Spinal cord (tissue), 10 donors: ENCODE results near the gene NFIA. TPM values are rescaled to one million over a fixed set of nuclear protein-coding genes. Genes with fewer than 3 reads are reported as not detected.
A peak's percentile ranks its signal among the peaks of the same experiment; 100 is the strongest.

Experiments
- DNase-seq, 6 donors: peaks; one replicate each; pipeline versions ENCODE4 v3.0.0 to v3.0.0-alpha.2; 2013 to 2015; ENCODE audit warnings: low spot score in 6 of 6, low read depth in 4 of 6
- H3K27ac ChIP-seq: one replicate; pipeline ENCODE4 v1.5.1; 2013; ENCODE audit warnings: low read depth, low read length, control low read depth
- H3K27me3 ChIP-seq: one replicate; pipeline ENCODE4 v1.6.1; 2013; ENCODE audit warnings: low read length; ENCODE audit not compliant: control insufficient read depth, insufficient read depth
- H3K36me3 ChIP-seq: one replicate; pipeline ENCODE4 v1.6.1; 2013; ENCODE audit warnings: low read length; ENCODE audit not compliant: control insufficient read depth, insufficient read depth
- H3K4me1 ChIP-seq: one replicate; pipeline ENCODE4 v1.6.1; 2013; ENCODE audit warnings: low read length; ENCODE audit not compliant: control insufficient read depth, insufficient read depth
- H3K4me3 ChIP-seq: one replicate; pipeline ENCODE4 v1.5.1; 2013; ENCODE audit warnings: low read depth, low read length, control low read depth
- H3K9me3 ChIP-seq: one replicate; pipeline ENCODE4 v1.6.1; 2013; ENCODE audit warnings: low read length; ENCODE audit not compliant: control insufficient read depth, insufficient read depth
- WGBS: methylation state at CpG from one replicate; pipeline ENCODE4 v1.1.5; 2013; ENCODE audit warnings: missing lambda C conversion rate; ENCODE audit not compliant: insufficient coverage; 5-methylcytosine and 5-hydroxymethylcytosine counted together
- polyA plus RNA-seq, 2 donors: library from polyadenylated mRNA; unstranded; fragments of 120-200 nt; gene quantifications; one replicate each; pipeline ENCODE4 v1.2.1, GENCODE V29; 2013; ENCODE audit not compliant: insufficient read length in 2 of 2
- total RNA-seq, 2 donors: library from RNA; depleted of rRNA in 1 of 2; stranded (reverse); fragments of 120-200 nt in 1 of 2; fragments of >200 nt in 1 of 2; gene quantifications; one replicate each; pipeline versions ENCODE4 v1.2.3 to v1.2.4, GENCODE V29; 2013 to 2014
- donor health status: healthy.

NFIA gene
- total and polyA plus RNA-seq, 4 donors = 36.1 to 77.2 (median 62.5) TPM

DNA sequence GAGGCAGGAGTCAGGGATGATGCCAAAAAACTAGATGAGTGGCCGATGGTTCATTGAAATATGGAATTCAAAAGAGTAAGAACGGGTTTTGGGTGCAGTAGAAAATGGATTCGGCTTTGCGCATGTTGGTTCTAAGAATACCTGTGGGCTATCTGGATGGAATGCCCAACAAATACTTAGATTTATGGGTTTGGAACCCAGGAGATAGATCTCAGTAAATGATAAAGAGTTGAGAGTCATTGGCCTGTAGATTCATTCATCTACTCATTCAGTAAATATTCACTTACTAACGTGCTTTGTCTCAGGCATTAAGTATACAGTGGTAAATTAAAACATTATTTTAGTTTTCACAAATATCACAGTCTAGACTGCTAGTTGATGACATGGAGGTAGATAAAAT lies 247.7 kb downstream of the NFIA start:
- Histone ChIP-seq H3K4me1 (peaks cover 5% of the 10 kb centered on the region), H3K27me3 (no peaks in the 10 kb centered on the region), H3K36me3 (no peaks in the 10 kb centered on the region), H3K27ac (no peak overlapping the region), H3K4me3 (no peak overlapping the region), H3K9me3 (no peaks in the 10 kb centered on the region)
- no peak for DNase-seq
- 97% methylated on average over 4 of the region's 5 CpGs for WGBS

GRCh38 chr1:61330571-61330970 lies 248.2 kb downstream of the NFIA start:
- DNase-seq = no peak
- Histone ChIP-seq H3K27me3 (no peaks in the 10 kb centered on the region), H3K9me3 (no peaks in the 10 kb centered on the region), H3K4me1 (peaks cover 11% of the 10 kb centered on the region), H3K27ac (no peak overlapping the region), H3K36me3 (no peaks in the 10 kb centered on the region), H3K4me3 (no peak overlapping the region)
- no CpG with 5 or more reads among the region's 2 CpGs for WGBS

DNA sequence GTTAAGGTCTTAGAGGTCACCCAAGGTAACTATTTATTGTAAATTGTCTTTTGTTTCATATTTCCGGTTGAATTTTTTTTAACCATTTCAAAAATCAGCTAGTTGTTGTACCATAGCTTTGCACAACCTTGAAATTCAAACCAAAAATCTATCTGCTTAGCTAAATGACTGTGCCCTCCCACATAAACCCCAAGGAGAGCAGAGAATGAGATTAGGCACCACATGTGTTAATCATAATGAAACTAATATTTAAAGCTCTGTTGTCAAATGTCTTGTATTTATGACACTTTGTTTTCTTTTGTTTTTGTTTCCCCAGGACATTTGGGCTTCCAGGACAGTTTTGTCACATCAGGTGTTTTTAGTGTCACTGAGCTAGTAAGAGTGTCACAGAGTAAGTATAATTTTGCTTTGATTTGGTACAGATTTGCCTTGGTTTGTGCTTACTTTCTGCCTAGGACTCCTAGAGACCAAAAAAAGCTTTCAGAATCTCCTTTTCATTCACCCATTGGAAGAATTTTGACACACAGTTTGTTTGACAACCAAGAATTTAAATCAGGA lies 249.9 kb downstream of the NFIA start:
- Histone ChIP-seq H3K27me3 (no peaks in the 10 kb centered on the region), H3K27ac (no peak overlapping the region), H3K9me3 (no peaks in the 10 kb centered on the region), H3K4me1 (peaks cover 12% of the 10 kb centered on the region), H3K4me3 (no peak overlapping the region), H3K36me3 (no peaks in the 10 kb centered on the region)
- no CpG with 5 or more reads among the region's 1 CpG for WGBS
- no peak for DNase-seq

GRCh38 chr1:61332796-61333195 lies 250.4 kb downstream of the NFIA start:
- no peak overlapping the region for H3K27ac ChIP-seq
- H3K4me1 ChIP-seq = peaks cover 13% of the 10 kb centered on the region
- H3K27me3 ChIP-seq = no peaks in the 10 kb centered on the region
- no peak for DNase-seq
- H3K36me3 ChIP-seq = no peaks in the 10 kb centered on the region
- WGBS = no CpG with 5 or more reads among the region's 1 CpG
- H3K9me3 ChIP-seq = no peaks in the 10 kb centered on the region
- no peak overlapping the region for H3K4me3 ChIP-seq

GRCh38 chr1:61334718-61335589 lies 252.6 kb downstream of the NFIA start:
- Histone ChIP-seq H3K27me3 (no peaks in the 10 kb centered on the region), H3K4me3 (no peak overlapping the region), H3K36me3 (no peaks in the 10 kb centered on the region), H3K27ac (peak overlapping the region; percentile 50), H3K4me1 (peaks cover 18% of the 10 kb centered on the region), H3K9me3 (no peaks in the 10 kb centered on the region)
- DNase-seq = peak in 3 of 6 donors; percentile 40 to 85 (median 81)
- 42% methylated on average over 8 of the region's 14 CpGs for WGBS

DNA sequence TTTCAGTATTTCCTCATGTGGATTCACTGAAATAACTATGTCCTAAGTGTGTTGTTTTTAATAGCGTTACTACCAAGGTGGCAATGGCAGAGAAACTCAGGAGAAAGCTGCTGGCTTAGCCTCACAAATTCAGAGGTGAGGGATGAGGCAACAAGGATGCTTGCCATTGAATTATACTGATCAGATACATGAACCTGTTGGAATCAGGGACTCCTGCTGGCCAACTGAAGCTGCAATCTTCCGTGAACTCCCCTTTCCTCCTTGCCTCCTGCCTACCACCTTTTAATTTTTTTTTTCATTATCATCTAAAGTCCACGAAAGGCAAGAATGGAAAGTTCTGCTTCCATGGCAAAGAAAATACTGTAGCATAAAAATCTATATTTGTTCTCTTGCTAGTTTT lies 254.7 kb downstream of the NFIA start:
- WGBS = 50% methylated on average over 2 of the region's 3 CpGs
- Histone ChIP-seq H3K4me3 (no peak overlapping the region), H3K27ac (peak overlapping the region; percentile 91), H3K4me1 (peaks cover 23% of the 10 kb centered on the region), H3K36me3 (no peaks in the 10 kb centered on the region), H3K9me3 (no peaks in the 10 kb centered on the region), H3K27me3 (no peaks in the 10 kb centered on the region)
- no peak for DNase-seq

DNA sequence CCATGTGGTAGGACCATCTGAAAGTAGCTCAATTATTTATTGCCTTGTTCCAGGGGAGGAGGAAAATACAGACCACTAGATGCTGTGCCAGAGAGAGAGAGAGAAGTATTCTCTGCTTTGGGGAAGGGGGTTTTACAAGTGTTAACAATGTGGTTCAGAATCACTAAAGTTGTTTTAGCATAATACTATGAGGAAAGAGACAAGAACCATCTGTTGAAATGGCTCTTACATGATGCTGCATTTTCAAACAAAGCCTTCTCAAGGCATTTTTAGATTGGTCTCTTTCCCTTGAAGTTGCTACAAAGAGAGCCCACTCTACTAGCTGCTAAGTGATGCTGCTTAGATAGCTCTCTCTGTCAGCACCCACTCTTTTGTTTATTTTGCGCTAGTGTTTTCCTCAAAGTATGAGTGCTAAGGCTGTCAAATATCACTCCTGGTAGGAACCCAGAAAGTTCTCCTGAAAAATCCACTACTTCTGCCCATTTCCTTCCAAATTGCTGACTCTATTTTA lies 255.1 kb downstream of the NFIA start:
- peak in 1 of 6 donors; percentile 72 for DNase-seq
- Histone ChIP-seq H3K36me3 (no peaks in the 10 kb centered on the region), H3K9me3 (no peaks in the 10 kb centered on the region), H3K27me3 (no peaks in the 10 kb centered on the region), H3K4me1 (peaks cover 23% of the 10 kb centered on the region), H3K4me3 (peak overlapping the region; percentile 14), H3K27ac (peak overlapping the region; percentile 91)
- no CpG with 5 or more reads among the region's 1 CpG for WGBS

- WGBS = 9% methylated on average over 9 of the region's 13 CpGs
- H3K27me3 ChIP-seq = no peaks in the 10 kb centered on the region
- peak overlapping the region; percentile 17 for H3K4me3 ChIP-seq
- H3K9me3 ChIP-seq = no peaks in the 10 kb centered on the region
- peaks cover 23% of the 10 kb centered on the region for H3K4me1 ChIP-seq
- DNase-seq = peak in 5 of 6 donors; percentile 62 to 94 (median 75)
- no peaks in the 10 kb centered on the region for H3K36me3 ChIP-seq
- peak overlapping the region; percentile 91 for H3K27ac ChIP-seq
Observed at GRCh38 chr1:61337981-61338848, 255.9 kb downstream of the NFIA start.

DNA sequence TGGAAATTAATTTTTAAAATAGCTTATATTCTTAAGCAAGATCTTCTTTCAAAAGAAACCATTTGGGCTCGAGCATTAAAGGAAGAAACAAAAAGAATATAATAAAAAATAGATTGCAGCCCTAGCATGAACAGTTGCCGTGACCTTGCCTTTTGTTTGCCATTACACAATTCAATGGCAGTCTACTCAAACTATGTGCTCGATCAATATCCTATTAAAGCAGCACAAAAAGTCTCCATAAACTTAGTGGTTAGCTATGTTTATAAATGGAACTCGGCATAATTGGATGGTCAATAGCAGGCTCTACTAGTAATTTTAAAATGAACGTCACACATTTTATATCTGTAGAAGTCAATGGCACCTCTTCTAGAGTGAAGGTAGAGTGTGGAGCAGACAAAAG lies 256.5 kb downstream of the NFIA start:
- Histone ChIP-seq H3K27ac (peak overlapping the region; percentile 91), H3K4me1 (peaks cover 23% of the 10 kb centered on the region)

More for the DNA sequence above, 256.5 kb downstream of the NFIA start:
- Histone ChIP-seq H3K36me3 (no peaks in the 10 kb centered on the region), H3K9me3 (no peaks in the 10 kb centered on the region), H3K27me3 (no peaks in the 10 kb centered on the region), H3K4me3 (peak overlapping the region; percentile 17)
- WGBS = no CpG with 5 or more reads among the region's 5 CpGs
- DNase-seq = no peak
